ENCODE results near the gene CRYBB2.
"Not testable (repeated sequence)": the region's sequence is repeated elsewhere in the genome, so short reads cannot be mapped to it uniquely, and the experiment has no call there.

CRYBB2 gene

DNA sequence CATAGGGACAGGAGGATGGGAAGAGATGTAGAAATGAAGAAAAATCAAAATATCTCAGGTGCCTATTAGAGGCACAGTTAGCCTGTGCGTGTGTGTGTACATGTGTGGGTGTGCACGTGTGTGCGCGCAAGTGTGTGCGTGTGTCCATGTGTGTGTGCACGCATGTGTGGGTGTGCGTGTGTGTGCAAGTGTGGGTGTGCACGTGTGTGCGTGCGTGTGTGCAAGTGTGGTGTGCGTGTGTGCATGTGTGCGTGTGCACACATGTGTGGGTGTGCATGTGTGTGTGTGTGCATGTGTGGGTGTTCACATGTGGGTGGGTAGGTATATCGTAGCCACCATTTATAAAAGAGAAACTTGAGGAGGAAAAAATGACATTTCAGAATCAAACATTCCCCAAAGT, 9.4 kb downstream of the CRYBB2 start:
- H3K56ac ChIP-seq (ENCODE audit: low read length), result no peak overlapping the region
- no peaks in the 10 kb centered on the region for H3K36me3 ChIP-seq (ENCODE audit: control insufficient read depth, insufficient read depth, low read length)
- H2BK15ac ChIP-seq (replicated peaks; ENCODE audit: low read depth), result no peak overlapping the region
- no peak overlapping the region for H2BK5ac ChIP-seq (ENCODE audit: low read length)
- no peak overlapping the region for H4K8ac ChIP-seq (ENCODE audit: low read depth, low read length)
- no peak overlapping the region for H3K4me2 ChIP-seq (ENCODE audit: low read length)
- H3K23ac ChIP-seq (ENCODE audit: low read length), result no peak overlapping the region
- H3K4ac ChIP-seq (ENCODE audit: low read depth, low read length), result no peak overlapping the region
- no peak for DNase-seq
- no peaks in the 10 kb centered on the region for H3K27me3 ChIP-seq (ENCODE audit: insufficient read depth, low read length, poor library complexity)
- H3K4me3 ChIP-seq (ENCODE audit: low read length), result no peak overlapping the region
- H3K9ac ChIP-seq (ENCODE audit: low read length), result no peak overlapping the region
- H3K18ac ChIP-seq (ENCODE audit: low read length), result no peak overlapping the region
- no peak overlapping the region for H2BK120ac ChIP-seq (ENCODE audit: low read depth, low read length)
- WGBS (ENCODE audit: extremely low coverage, insufficient coverage, low lambda C conversion rate), result no CpG with 5 or more reads among the region's 13 CpGs
- H3K79me2 ChIP-seq (ENCODE audit: control insufficient read depth, insufficient read depth, low read length), result no peaks in the 10 kb centered on the region
- H4K5ac ChIP-seq (ENCODE audit: low read length), result no peak overlapping the region
- H3K79me1 ChIP-seq (ENCODE audit: low read length), result no peaks in the 10 kb centered on the region
- no peak overlapping the region for H3K27ac ChIP-seq (ENCODE audit: low read depth, low read length)
- no peaks in the 10 kb centered on the region for H3K4me1 ChIP-seq (ENCODE audit: control insufficient read depth, low read depth, low read length)
- H2AK5ac ChIP-seq (ENCODE audit: low read length), result no peak overlapping the region

DNA sequence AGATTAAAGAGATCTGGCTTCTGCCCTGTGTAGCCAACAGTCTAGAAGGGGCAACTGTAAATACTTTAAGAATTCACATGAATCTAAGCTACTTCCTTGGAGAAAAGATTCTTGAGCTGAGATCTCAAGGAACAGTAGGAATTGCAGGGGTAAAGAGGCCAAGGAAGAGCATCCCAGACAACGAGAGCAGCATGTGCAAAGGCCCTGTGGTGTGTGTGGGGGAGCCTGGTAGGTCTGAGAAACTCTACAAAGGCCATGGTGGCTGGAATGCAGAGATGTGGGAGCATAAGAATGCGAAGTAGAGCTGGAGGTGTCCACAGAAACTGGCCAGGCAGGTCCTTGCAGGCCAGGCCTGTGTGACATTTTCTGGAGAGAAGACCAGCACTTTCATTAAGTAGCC, 11.3 kb downstream of the CRYBB2 start:
- H3K27ac ChIP-seq (ENCODE audit: low read depth, low read length); H3K23ac ChIP-seq (ENCODE audit: low read length); H3K36me3 ChIP-seq (ENCODE audit: control insufficient read depth, insufficient read depth, low read length); H3K56ac ChIP-seq (ENCODE audit: low read length); H2BK5ac ChIP-seq (ENCODE audit: low read length); H3K4ac ChIP-seq (ENCODE audit: low read depth, low read length); H3K18ac ChIP-seq (ENCODE audit: low read length); H3K27me3 ChIP-seq (ENCODE audit: insufficient read depth, low read length, poor library complexity); H2BK15ac ChIP-seq (replicated peaks; ENCODE audit: low read depth); H3K79me2 ChIP-seq (ENCODE audit: control insufficient read depth, insufficient read depth, low read length); H3K4me3 ChIP-seq (ENCODE audit: low read length); H3K4me2 ChIP-seq (ENCODE audit: low read length); H2AK5ac ChIP-seq (ENCODE audit: low read length); H3K9ac ChIP-seq (ENCODE audit: low read length); H3K4me1 ChIP-seq (ENCODE audit: control insufficient read depth, low read depth, low read length); DNase-seq; H3K79me1 ChIP-seq (ENCODE audit: low read length); H4K5ac ChIP-seq (ENCODE audit: low read length); H4K8ac ChIP-seq (ENCODE audit: low read depth, low read length); H2BK120ac ChIP-seq (ENCODE audit: low read depth, low read length): not testable (repeated sequence)
- WGBS (ENCODE audit: extremely low coverage, insufficient coverage, low lambda C conversion rate), result no CpG with 5 or more reads among the region's 2 CpGs

DNA sequence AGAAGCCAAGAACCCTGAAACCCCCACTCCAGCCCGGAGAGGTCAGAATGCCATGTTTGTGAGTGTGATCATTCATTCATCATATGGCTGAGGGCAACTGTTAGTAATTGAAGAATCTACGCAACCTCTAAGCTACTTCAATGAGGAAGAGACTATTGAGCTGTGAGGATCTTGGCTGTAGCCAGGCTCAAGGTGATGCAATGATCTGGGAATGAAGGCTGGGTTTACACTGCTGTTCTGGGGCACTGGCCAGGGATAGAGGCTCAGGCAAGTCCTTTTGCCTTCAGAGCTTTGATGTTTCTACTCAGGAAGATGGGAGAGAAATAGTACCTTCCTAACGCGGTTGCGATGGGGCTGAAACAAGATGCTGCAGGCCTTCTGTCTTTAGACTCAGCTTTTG, 12.9 kb downstream of the CRYBB2 start:
- no CpG with 5 or more reads among the region's 5 CpGs for WGBS (ENCODE audit: extremely low coverage, insufficient coverage, low lambda C conversion rate)
- H3K36me3 ChIP-seq (ENCODE audit: control insufficient read depth, insufficient read depth, low read length), result no peaks in the 10 kb centered on the region
- H3K4me3 ChIP-seq (ENCODE audit: low read length), result no peak overlapping the region
- H4K8ac ChIP-seq (ENCODE audit: low read depth, low read length), result no peak overlapping the region
- no peaks in the 10 kb centered on the region for H3K27me3 ChIP-seq (ENCODE audit: insufficient read depth, low read length, poor library complexity)
- no peak overlapping the region for H3K4me2 ChIP-seq (ENCODE audit: low read length)
- H3K4me1 ChIP-seq (ENCODE audit: control insufficient read depth, low read depth, low read length), result no peaks in the 10 kb centered on the region
- no peak overlapping the region for H2BK120ac ChIP-seq (ENCODE audit: low read depth, low read length)
- no peak overlapping the region for H2AK5ac ChIP-seq (ENCODE audit: low read length)
- no peak overlapping the region for H3K9ac ChIP-seq (ENCODE audit: low read length)
- no peak overlapping the region for H3K27ac ChIP-seq (ENCODE audit: low read depth, low read length)
- H3K23ac ChIP-seq (ENCODE audit: low read length), result no peak overlapping the region
- peak; percentile 42 for DNase-seq
- H4K5ac ChIP-seq (ENCODE audit: low read length), result peak overlapping the region; percentile 23
- no peak overlapping the region for H3K4ac ChIP-seq (ENCODE audit: low read depth, low read length)
- no peak overlapping the region for H3K56ac ChIP-seq (ENCODE audit: low read length)
- H3K79me1 ChIP-seq (ENCODE audit: low read length), result no peaks in the 10 kb centered on the region
- H2BK5ac ChIP-seq (ENCODE audit: low read length), result no peak overlapping the region
- no peak overlapping the region for H3K18ac ChIP-seq (ENCODE audit: low read length)
- H2BK15ac ChIP-seq (replicated peaks; ENCODE audit: low read depth), result no peak overlapping the region
- no peaks in the 10 kb centered on the region for H3K79me2 ChIP-seq (ENCODE audit: control insufficient read depth, insufficient read depth, low read length)

DNA sequence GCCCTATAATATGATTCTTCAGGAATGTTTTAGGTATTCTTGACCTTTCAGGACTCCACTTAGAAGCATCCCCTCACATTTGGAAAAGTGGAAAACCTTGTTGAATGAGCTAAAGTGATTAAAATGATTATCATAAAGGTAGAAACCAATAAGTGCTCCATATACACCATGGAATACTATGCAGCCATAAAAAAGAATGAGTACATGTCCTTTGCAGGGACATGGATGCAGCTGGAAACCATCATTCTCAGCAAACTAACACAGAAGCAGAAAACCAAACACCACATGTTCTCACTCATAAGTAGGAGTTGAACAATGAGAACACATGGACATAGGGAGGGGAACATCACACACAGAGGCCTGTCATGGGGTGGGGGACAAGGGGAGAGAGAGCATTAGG, 14.3 kb downstream of the CRYBB2 start:
- H3K27me3 ChIP-seq (ENCODE audit: insufficient read depth, low read length, poor library complexity); H2AK5ac ChIP-seq (ENCODE audit: low read length); H4K8ac ChIP-seq (ENCODE audit: low read depth, low read length); H3K56ac ChIP-seq (ENCODE audit: low read length); H3K18ac ChIP-seq (ENCODE audit: low read length); H2BK15ac ChIP-seq (replicated peaks; ENCODE audit: low read depth); H3K9ac ChIP-seq (ENCODE audit: low read length); H3K36me3 ChIP-seq (ENCODE audit: control insufficient read depth, insufficient read depth, low read length); H3K4me3 ChIP-seq (ENCODE audit: low read length); H3K4me1 ChIP-seq (ENCODE audit: control insufficient read depth, low read depth, low read length); H4K5ac ChIP-seq (ENCODE audit: low read length); H3K4me2 ChIP-seq (ENCODE audit: low read length); H3K27ac ChIP-seq (ENCODE audit: low read depth, low read length); H2BK120ac ChIP-seq (ENCODE audit: low read depth, low read length); H3K79me2 ChIP-seq (ENCODE audit: control insufficient read depth, insufficient read depth, low read length); H3K79me1 ChIP-seq (ENCODE audit: low read length); H2BK5ac ChIP-seq (ENCODE audit: low read length); DNase-seq; H3K23ac ChIP-seq (ENCODE audit: low read length); H3K4ac ChIP-seq (ENCODE audit: low read depth, low read length): not testable (repeated sequence)

DNA sequence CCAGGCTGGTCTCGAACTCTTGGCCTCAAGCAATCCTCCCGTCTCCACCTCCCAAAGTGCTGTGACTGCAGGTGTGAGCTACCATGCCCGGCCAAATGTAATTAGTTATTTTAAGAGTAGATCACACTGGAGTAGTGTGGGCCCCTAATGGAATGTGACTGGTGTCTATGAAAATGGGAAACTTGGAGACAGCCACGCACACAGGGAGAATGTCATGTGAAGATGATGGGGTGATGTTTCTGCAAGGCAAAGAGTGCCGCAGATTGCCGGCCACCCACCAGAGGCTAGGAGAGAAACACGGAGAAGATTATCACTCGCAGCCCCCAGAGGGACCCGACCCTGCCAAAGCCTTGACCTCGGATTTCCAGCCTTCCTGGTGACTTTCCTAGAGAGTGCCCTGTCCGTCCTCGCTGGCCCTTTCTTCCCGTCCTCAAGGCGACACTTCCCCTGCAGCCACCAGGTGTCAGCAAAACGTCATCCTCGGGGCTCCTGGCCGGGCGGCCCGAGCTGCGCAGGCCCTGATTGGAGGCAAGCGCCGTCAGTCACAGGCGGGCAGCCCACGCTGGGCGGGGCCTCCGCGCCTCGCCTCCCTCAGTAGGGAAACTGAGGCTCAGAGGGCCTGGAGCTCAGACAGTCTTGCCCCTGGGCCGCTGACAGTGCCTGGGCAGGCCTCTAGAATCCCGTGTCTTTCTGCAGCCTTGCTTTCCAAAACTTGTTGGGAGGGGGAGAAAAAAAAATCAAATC, 16.3 kb downstream of the CRYBB2 start:
- Histone ChIP-seq H4K5ac (ENCODE audit: low read length) (no peak overlapping the region), H3K4me3 (ENCODE audit: low read length) (no peak overlapping the region), H3K27me3 (ENCODE audit: insufficient read depth, low read length, poor library complexity) (no peaks in the 10 kb centered on the region)

DNA sequence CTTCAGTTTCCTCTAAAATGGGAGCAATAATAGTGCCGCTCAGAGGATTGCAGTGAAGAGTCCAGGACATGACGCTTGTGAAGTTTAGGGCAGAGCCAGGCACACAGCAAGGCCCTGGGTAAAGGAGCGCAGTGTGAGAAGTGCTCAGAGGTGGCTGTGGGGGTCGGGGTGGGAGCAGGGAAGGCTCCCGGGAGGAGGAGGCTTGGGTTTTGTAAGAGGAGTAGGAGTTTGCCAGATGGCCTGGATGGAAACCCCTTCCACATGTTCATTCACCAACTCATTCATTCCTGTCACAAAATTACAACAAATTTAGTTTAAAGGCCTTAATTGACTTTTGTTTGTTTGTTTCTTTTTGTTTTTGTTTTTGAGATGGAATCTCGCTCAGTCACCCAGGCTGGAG, 17.0 kb downstream of the CRYBB2 start:
- H3K4me2 ChIP-seq (ENCODE audit: low read length), result no peak overlapping the region
- no peak overlapping the region for H3K27ac ChIP-seq (ENCODE audit: low read depth, low read length)
- H3K4ac ChIP-seq (ENCODE audit: low read depth, low read length), result no peak overlapping the region
- no peak overlapping the region for H2BK15ac ChIP-seq (replicated peaks; ENCODE audit: low read depth)
- no peaks in the 10 kb centered on the region for H3K79me2 ChIP-seq (ENCODE audit: control insufficient read depth, insufficient read depth, low read length)
- H4K8ac ChIP-seq (ENCODE audit: low read depth, low read length), result no peak overlapping the region
- H2BK120ac ChIP-seq (ENCODE audit: low read depth, low read length), result no peak overlapping the region
- no peak overlapping the region for H3K9ac ChIP-seq (ENCODE audit: low read length)
- no peaks in the 10 kb centered on the region for H3K36me3 ChIP-seq (ENCODE audit: control insufficient read depth, insufficient read depth, low read length)
- no peaks in the 10 kb centered on the region for H3K27me3 ChIP-seq (ENCODE audit: insufficient read depth, low read length, poor library complexity)
- H3K23ac ChIP-seq (ENCODE audit: low read length), result no peak overlapping the region
- H3K56ac ChIP-seq (ENCODE audit: low read length), result no peak overlapping the region
- H4K5ac ChIP-seq (ENCODE audit: low read length), result no peak overlapping the region
- no peak overlapping the region for H2BK5ac ChIP-seq (ENCODE audit: low read length)
- no peaks in the 10 kb centered on the region for H3K4me1 ChIP-seq (ENCODE audit: control insufficient read depth, low read depth, low read length)
- no peaks in the 10 kb centered on the region for H3K79me1 ChIP-seq (ENCODE audit: low read length)
- no peak overlapping the region for H3K4me3 ChIP-seq (ENCODE audit: low read length)
- no CpG with 5 or more reads among the region's 6 CpGs for WGBS (ENCODE audit: extremely low coverage, insufficient coverage, low lambda C conversion rate)
- H3K18ac ChIP-seq (ENCODE audit: low read length), result no peak overlapping the region
- no peak overlapping the region for H2AK5ac ChIP-seq (ENCODE audit: low read length)
- DNase-seq, result no peak

More for the DNA sequence above, 16.3 kb downstream of the CRYBB2 start:
- Histone ChIP-seq H3K4me1 (ENCODE audit: control insufficient read depth, low read depth, low read length) (no peaks in the 10 kb centered on the region), H3K36me3 (ENCODE audit: control insufficient read depth, insufficient read depth, low read length) (no peaks in the 10 kb centered on the region), H3K79me2 (ENCODE audit: control insufficient read depth, insufficient read depth, low read length) (no peaks in the 10 kb centered on the region), H2BK120ac (ENCODE audit: low read depth, low read length) (no peak overlapping the region), H3K56ac (ENCODE audit: low read length) (peak overlapping the region; percentile 36), H3K27ac (ENCODE audit: low read depth, low read length) (no peak overlapping the region), H3K79me1 (ENCODE audit: low read length) (no peaks in the 10 kb centered on the region), H3K23ac (ENCODE audit: low read length) (no peak overlapping the region), H3K9ac (ENCODE audit: low read length) (no peak overlapping the region), H3K4ac (ENCODE audit: low read depth, low read length) (no peak overlapping the region), H2AK5ac (ENCODE audit: low read length) (no peak overlapping the region), H3K18ac (ENCODE audit: low read length) (no peak overlapping the region), H4K8ac (ENCODE audit: low read depth, low read length) (no peak overlapping the region), H3K4me2 (ENCODE audit: low read length) (no peak overlapping the region), H2BK5ac (ENCODE audit: low read length) (no peak overlapping the region), H2BK15ac (replicated peaks; ENCODE audit: low read depth) (no peak overlapping the region)
- DNase-seq, result peak; percentile 91
- no CpG with 5 or more reads among the region's 30 CpGs for WGBS (ENCODE audit: extremely low coverage, insufficient coverage, low lambda C conversion rate)

All from mesendoderm (in vitro differentiated cells).